ENCODE results near the gene AUTS2. TPM values are rescaled to one million over a fixed set of nuclear protein-coding genes. Genes with fewer than 3 reads are reported as not detected.

AUTS2 gene
- total RNA-seq, 4 donors from 2014 or later, result 29.8 to 114 (median 59.4) TPM

DNA sequence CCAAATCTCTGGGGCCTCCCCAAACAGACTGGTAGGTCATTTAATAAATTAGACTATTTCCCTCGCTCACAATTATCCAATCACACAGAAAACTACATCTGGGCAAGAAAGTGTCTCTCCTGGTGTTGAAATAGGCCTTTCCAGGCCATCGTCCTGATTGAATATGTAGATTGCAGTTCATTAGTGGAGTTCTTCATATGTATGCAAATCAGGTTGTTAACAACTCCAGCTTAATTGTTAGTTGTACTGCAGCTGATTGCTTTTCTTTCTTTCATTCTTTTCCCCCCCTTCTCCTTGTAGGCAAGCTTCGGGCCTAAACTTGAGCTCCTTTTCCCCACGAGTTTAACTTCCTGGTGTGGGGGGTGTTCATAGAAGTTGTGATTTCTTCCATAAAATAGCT lies 1174.6 kb downstream of the AUTS2 start:
- 82 to 83% methylated on average over 2 to 4 of the region's 4 CpGs for WGBS, 2 donors (ENCODE audit: low coverage in 1 of 2)
- no peaks in the 10 kb centered on the region for H3K4me1 ChIP-seq
- peaks cover 0 to 17% (median 4%) of the 10 kb centered on the region in 4 donors for H3K36me3 ChIP-seq
- intact Hi-C loops (cut with DNase I; ENCODE audit: low total_unique reads), result loop anchor here (10.0 kb wide), 1 partner anchor 772 kb away; no protein-coding TSS in a partner anchor
- in situ Hi-C loops (cut with MboI; ENCODE audit: low pct_ligation_motif_present in 1 of 4, low pct_unique_long_range_greater_than_20kb in 1 of 4, low sequenced_read_pairs in 3 of 4), result no loop called here
- TF ChIP-seq EP300 (IDR thresholded peaks at IDR 0.05; ENCODE audit: low read depth) (no peak), CTCF (IDR thresholded peaks at IDR 0.05) (no peak), POLR2AphosphoS5 (IDR thresholded peaks at IDR 0.05) (no peak), POLR2A (IDR thresholded peaks at IDR 0.05) (no peak)
- no peaks in the 10 kb centered on the region for H3K9me3 ChIP-seq
- no peaks in the 10 kb centered on the region for H3K27me3 ChIP-seq
- DNase-seq, result no peak
- no peak overlapping the region for H3K4me3 ChIP-seq
- no peak overlapping the region for H3K27ac ChIP-seq

- TF ChIP-seq EP300 (IDR thresholded peaks at IDR 0.05; ENCODE audit: low read depth), result no peak
- no peak for TF ChIP-seq POLR2AphosphoS5 (IDR thresholded peaks at IDR 0.05)
- TF ChIP-seq CTCF (IDR thresholded peaks at IDR 0.05), result no peak
- no peak for TF ChIP-seq POLR2A (IDR thresholded peaks at IDR 0.05)
- H3K4me1 ChIP-seq, result no peaks in the 10 kb centered on the region
- no peak overlapping the region for H3K4me3 ChIP-seq
- 82 to 88% methylated on average over 4 of the region's 4 CpGs for WGBS, 2 donors (ENCODE audit: low coverage in 1 of 2)
- intact Hi-C loops (cut with DNase I; ENCODE audit: low total_unique reads), result loop anchor here (10.0 kb wide), 1 partner anchor 771 kb away; no protein-coding TSS in a partner anchor
- DNase-seq, result no peak
- in situ Hi-C loops (cut with MboI; ENCODE audit: low pct_ligation_motif_present in 1 of 4, low pct_unique_long_range_greater_than_20kb in 1 of 4, low sequenced_read_pairs in 3 of 4), result no loop called here
- H3K36me3 ChIP-seq, result peaks cover 0 to 17% (median 4%) of the 10 kb centered on the region in 4 donors
- no peaks in the 10 kb centered on the region for H3K9me3 ChIP-seq
- no peaks in the 10 kb centered on the region for H3K27me3 ChIP-seq
- H3K27ac ChIP-seq, result no peak overlapping the region
Observed at GRCh38 chr7:70773406-70773805, 1175.1 kb downstream of the AUTS2 start.

DNA sequence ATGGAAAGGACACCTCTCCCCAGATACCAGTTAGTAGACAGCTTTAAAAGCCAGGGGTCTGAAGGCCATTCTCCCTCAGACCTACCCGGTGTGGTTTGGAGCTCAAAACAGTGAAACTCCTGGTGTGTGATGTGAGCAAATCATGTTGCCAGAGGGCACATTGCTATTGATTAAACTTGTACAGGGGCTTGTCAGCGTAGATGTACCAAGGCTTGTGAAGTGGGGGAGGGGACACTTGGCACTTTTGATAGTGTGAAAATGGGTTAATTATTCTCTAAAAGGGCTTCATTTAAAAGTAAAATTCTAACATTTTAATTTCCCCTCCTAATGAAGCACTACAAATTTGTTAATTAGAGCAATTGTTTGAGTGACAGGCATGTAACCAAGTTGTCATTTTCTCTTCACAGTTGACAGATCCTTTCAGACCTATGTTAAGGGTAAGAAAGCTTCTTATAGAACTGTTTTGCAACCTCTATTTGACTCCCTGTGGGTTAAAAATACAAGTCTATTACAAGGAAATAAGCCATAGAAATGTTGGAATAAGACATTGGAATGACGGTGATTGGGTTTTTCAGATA lies 1176.8 kb downstream of the AUTS2 start:
- peaks cover 0 to 17% (median 5%) of the 10 kb centered on the region in 4 donors for H3K36me3 ChIP-seq
- 91 to 100% methylated on average over 1 to 3 of the region's 3 CpGs for WGBS, 2 donors (ENCODE audit: low coverage in 1 of 2)
- intact Hi-C loops (cut with DNase I; ENCODE audit: low total_unique reads) (loop anchor here (10.0 kb wide), 1 partner anchor 770 kb away; no protein-coding TSS in a partner anchor), in situ Hi-C loops (cut with MboI; ENCODE audit: low pct_ligation_motif_present in 1 of 4, low pct_unique_long_range_greater_than_20kb in 1 of 4, low sequenced_read_pairs in 3 of 4) (no loop called here)
- no peaks in the 10 kb centered on the region for H3K27me3 ChIP-seq
- H3K4me3 ChIP-seq, result no peak overlapping the region
- no peak overlapping the region for H3K27ac ChIP-seq
- H3K9me3 ChIP-seq, result no peaks in the 10 kb centered on the region
- no peak for DNase-seq
- H3K4me1 ChIP-seq, result no peaks in the 10 kb centered on the region
- no peak for TF ChIP-seq POLR2A (IDR thresholded peaks at IDR 0.05)
- TF ChIP-seq CTCF (IDR thresholded peaks at IDR 0.05), result no peak
- no peak for TF ChIP-seq POLR2AphosphoS5 (IDR thresholded peaks at IDR 0.05)
- no peak for TF ChIP-seq EP300 (IDR thresholded peaks at IDR 0.05; ENCODE audit: low read depth)

DNA sequence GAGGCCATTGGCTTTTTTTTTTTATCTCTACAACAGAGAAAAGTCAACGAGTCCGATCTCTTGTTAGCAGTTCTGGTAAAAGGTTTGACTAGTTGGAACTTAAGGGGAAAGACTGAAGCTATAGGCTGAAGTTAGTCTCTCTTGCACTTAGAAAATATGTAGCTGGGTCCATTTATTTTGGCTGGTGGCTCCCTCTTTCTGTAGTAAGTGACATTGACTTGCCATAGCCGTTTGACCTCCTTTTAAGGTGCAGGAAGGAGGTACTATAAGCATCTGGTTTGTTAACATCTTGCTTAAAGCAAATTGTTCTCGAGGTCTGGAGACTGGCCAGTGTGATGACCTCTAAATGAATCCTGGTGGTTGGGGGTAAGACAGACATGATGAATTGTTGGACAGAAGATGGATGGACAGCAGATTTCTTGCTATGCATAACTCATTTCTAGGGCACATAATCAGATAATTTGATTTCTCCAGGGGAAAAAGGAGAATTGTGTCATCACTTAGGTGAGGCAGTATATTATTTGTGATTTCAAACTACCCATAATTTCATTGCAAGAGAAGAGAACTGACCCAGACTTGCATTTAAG lies 1177.4 kb downstream of the AUTS2 start:
- in situ Hi-C loops (cut with MboI; ENCODE audit: low pct_ligation_motif_present in 1 of 4, low pct_unique_long_range_greater_than_20kb in 1 of 4, low sequenced_read_pairs in 3 of 4) (no loop called here), intact Hi-C loops (cut with DNase I; ENCODE audit: low total_unique reads) (loop anchor here (10.0 kb wide), 1 partner anchor 769 kb away; no protein-coding TSS in a partner anchor)
- TF ChIP-seq CTCF (IDR thresholded peaks at IDR 0.05), result peak in 3 of 5 experiments; percentile 4 to 9 (median 5)
- no peak for TF ChIP-seq POLR2AphosphoS5 (IDR thresholded peaks at IDR 0.05)
- TF ChIP-seq POLR2A (IDR thresholded peaks at IDR 0.05), result no peak
- no peak for TF ChIP-seq EP300 (IDR thresholded peaks at IDR 0.05; ENCODE audit: low read depth)
- no peaks in the 10 kb centered on the region for H3K27me3 ChIP-seq
- H3K9me3 ChIP-seq, result no peaks in the 10 kb centered on the region
- no peak overlapping the region for H3K4me3 ChIP-seq
- H3K4me1 ChIP-seq, result no peaks in the 10 kb centered on the region
- H3K27ac ChIP-seq, result no peak overlapping the region
- H3K36me3 ChIP-seq, result peaks cover 0 to 17% (median 5%) of the 10 kb centered on the region in 4 donors
- 65 to 74% methylated on average over 4 of the region's 4 CpGs for WGBS, 2 donors (ENCODE audit: low coverage in 1 of 2)
- no peak for DNase-seq
